Coronary artery (tissue), 2 donors: ENCODE data around the gene RASL11B.
A peak's percentile ranks its signal among the peaks of the same experiment; 100 is the strongest.
"Not testable (repeated sequence)": the region's sequence is repeated elsewhere in the genome, so short reads cannot be mapped to it uniquely, and the experiment has no call there.

Source experiments
- DNase-seq: peaks from one replicate; pipeline ENCODE4 v3.0.0-alpha.2; 2017; ENCODE audit warnings: low spot score
- H3K27ac ChIP-seq, 2 donors: fragments of 200-600 bp; sonication (generic); one replicate each; pipeline ENCODE4 v1.5.1; 2016 to 2019
- H3K4me3 ChIP-seq: fragments of 200-600 bp; sonication (generic); 2 replicates; pipeline ENCODE4 v1.5.1; 2016; ENCODE audit warnings: mild to moderate bottlenecking, moderate library complexity
- TF ChIP-seq, protein P1 (sequence below): fragments of 200-600 bp; sonication (generic); IDR thresholded peaks from one replicate; pipeline ENCODE4 v1.5.1; 2019; ENCODE audit warnings: antibody characterized with exemption

The RASL11B gene

DNA sequence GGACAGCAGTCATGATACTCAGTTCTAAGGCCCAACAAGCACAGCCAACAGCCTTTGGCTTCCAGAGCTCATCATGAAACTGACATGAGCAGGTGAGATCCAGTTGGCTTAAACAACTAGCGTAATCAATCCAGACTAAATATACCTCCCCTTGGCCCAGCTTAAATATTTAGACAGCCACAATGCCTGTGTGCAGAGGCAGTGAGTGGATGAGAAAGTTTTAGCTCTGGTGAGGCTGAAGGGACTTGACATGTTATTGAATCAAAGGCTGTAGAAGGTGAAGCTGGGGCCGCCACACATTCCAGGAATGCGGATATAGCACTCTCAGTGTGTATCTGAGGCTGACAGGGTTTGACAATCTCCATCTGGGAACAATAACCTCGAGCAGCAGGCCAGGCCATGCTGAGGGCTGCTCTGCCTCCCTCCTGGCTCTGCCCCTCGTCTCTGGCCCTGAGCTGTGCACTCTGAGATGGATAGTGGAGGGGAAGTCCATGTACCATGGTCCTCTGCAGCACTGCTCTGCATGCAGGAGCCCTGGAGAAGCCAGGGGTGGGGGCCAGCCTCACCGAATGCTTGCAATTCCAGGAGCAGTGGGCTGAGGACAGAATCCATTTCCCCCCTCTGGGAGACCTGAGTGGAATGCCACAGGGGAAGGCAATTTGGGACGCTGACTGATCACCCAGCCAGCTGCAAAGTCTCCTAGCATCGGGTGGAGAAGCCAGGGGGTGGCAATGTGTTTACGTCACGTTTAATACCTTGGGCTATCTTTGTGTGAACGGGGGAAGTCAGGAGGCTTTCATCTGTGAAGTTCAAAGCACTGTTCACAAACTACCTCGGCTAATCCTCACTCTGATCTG lies 37.3 kb upstream of the RASL11B start:
- TF ChIP-seq, protein P1, sequence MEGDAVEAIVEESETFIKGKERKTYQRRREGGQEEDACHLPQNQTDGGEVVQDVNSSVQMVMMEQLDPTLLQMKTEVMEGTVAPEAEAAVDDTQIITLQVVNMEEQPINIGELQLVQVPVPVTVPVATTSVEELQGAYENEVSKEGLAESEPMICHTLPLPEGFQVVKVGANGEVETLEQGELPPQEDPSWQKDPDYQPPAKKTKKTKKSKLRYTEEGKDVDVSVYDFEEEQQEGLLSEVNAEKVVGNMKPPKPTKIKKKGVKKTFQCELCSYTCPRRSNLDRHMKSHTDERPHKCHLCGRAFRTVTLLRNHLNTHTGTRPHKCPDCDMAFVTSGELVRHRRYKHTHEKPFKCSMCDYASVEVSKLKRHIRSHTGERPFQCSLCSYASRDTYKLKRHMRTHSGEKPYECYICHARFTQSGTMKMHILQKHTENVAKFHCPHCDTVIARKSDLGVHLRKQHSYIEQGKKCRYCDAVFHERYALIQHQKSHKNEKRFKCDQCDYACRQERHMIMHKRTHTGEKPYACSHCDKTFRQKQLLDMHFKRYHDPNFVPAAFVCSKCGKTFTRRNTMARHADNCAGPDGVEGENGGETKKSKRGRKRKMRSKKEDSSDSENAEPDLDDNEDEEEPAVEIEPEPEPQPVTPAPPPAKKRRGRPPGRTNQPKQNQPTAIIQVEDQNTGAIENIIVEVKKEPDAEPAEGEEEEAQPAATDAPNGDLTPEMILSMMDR: no peak
- Histone ChIP-seq H3K27ac (peak overlapping the region in 1 of 2 donors; percentile 11), H3K4me3 (no peak overlapping the region)
- no peak for DNase-seq

DNA sequence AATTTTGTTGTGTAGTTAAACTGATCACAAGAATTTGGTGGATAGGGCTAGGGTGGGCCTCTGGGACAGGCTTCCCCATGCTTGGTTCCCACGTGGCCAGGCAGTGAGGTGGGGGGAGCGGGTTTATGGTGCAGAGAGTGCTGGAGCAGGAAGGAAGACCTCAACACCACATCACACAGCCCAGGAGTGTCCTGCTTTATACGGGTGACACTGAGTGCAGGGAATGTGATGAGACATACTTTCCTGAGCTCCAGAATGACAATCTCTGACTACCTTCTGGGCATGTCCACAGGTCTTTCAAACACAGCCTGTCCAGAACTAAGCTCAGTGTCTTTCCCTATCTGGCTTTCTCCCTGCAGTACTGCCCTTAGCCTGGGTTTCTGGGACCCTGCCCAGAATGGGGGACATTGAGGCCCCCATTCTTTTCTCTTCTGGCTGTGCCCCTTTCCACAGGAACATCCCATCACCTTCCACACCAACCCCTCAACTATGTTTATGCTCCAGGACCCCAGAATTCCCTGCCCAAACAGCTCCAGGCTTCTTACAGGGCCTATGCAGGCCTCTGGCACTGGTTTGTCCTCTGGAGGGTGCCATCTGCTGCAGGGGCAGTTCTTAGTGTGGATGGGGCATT lies 36.5 kb upstream of the RASL11B start:
- Histone ChIP-seq H3K27ac (no peak overlapping the region), H3K4me3 (no peak overlapping the region)
- DNase-seq: no peak
- TF ChIP-seq, protein P1: no peak

DNA sequence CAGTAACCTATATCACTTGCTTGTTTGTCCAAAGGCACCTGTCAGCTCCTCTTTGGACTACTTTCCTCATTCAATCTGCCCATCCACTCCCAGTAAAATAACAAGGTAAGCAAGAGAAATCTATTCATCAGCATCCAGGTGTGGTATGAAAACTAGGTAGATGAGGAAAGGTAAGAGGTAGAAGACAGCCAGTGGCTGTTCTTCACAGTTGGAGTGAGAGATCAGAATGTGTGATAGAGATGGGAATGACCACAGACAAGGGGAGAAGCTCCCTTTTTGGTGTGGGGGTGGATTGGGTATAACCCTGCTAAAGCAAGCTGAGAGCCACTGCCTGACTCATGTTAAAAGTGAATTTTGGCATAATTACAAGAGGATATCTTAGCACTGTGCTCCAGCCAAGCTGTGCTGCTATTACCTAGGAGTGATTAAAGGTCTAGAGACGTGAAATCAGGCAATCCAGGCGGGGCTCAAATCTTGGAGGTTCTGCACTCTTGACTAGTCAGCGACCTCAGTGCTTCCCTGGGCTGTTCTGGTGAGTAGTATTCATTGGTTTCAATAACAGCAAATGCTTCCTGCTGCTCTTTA lies 28.1 kb upstream of the RASL11B start:
- Histone ChIP-seq H3K4me3 (no peak overlapping the region), H3K27ac (no peak overlapping the region)
- no peak for DNase-seq
- TF ChIP-seq, protein P1: no peak

DNA sequence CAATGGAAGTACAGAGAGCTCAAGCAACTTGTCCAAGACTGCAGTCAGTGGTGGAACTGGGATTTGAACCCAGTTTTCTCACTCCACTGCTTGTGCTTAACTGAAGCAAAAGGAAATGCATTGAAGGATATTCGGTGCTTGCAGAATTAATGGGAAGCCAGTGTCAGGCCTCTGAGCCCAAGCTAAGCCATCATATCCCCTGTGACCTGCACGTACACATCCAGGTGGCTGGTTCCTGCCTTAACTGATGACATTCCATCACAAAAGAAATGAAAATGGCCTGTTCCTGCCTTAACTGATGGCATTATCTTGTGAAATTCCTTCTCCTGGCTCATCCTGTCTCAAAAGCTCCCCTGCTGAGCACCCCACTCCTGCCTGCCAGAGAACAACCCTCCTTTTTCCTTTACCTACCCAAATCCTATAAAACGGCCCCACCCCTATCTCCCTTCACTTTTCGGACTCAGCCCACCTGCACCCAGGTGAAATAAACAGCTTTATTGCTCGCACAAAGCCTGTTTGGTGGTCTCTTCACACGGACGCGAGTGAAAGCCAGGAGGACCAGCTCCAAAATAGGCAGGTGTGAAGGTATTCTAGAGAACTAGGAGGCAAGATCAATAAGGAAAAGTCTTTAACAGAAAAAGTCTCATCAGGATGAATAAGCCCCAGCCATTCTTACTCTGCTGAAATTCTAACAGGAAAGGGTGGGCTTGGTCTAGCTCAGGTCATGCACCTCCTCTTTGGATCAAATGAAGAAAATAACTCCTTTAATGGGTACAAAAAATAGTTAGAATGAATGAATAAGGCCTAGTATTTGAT lies 27.3 kb upstream of the RASL11B start:
- H3K4me3 ChIP-seq, H3K27ac ChIP-seq, DNase-seq: not testable (repeated sequence)

DNA sequence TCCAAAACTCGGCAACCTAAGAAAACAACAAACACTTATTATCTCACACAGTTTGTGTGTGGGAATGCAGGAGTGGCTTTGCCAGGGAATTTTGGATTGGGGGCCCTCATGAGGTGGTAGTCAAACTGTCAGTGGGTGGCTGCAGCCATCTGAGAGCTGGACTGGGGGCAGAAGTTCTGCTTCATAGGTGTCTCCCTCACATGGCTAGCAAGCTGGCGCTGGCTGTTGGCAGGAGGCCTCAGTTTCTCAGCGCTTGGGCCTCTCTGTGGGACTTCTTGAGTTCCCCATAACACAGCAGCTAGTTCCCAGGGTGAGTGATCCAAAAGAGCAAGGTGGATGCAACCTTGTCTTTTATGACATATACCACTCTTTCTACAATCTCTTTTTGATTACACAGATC lies 26.0 kb upstream of the RASL11B start:
- Histone ChIP-seq H3K27ac (no peak overlapping the region), H3K4me3 (no peak overlapping the region)
- no peak for DNase-seq
- TF ChIP-seq, protein P1: no peak

DNA sequence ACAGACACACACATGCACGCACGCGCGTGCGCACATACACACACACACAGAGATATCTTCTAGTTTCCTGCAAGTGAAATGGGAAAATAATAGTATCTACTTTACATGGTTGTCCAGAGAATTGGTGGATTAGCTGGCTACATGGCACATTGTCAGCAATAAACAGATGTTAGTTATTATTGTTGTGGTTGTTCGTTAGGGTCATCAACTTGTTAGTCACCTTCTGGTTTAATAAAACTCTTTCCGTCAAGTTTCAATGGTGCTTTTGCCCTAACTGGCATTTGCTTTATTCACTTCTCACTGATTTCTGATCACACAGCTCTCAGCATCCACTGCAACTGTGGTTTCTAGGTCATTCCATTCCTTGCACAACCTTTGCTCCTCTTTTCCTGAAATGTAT lies 25.4 kb upstream of the RASL11B start:
- no peak overlapping the region for H3K27ac ChIP-seq
- DNase-seq: no peak
- TF ChIP-seq, protein P1: no peak
- no peak overlapping the region for H3K4me3 ChIP-seq
